Astrocyte (in vitro differentiated cells and primary cell): ENCODE results near the gene BTBD2. TPM values are rescaled to one million over a fixed set of nuclear protein-coding genes. Genes with fewer than 3 reads are reported as not detected.

Experiments
- DNase-seq: peaks from one replicate; pipeline ENCODE4 v3.0.0-alpha.2; 2010; ENCODE audit warnings: low read depth
- FAIRE-seq: peaks from 2 replicates; lab custom pipeline; 2011; peaks lifted over from hg19 to GRCh38; lab: Jason Lieb, UNC
- H2AFZ ChIP-seq: 2 replicates; pipeline ENCODE4 v1.6.0; 2012; ENCODE audit warnings: low read depth, low read length, inconsistent platforms
- H3K27ac ChIP-seq: 2 replicates; pipeline ENCODE4 v1.5.1; 2011; ENCODE audit warnings: low read depth, low read length, inconsistent platforms
- H3K27me3 ChIP-seq: 2 replicates; pipeline ENCODE4 v1.6.0; 2011; ENCODE audit warnings: low read length, inconsistent platforms; ENCODE audit not compliant: insufficient read depth
- H3K36me3 ChIP-seq: 2 replicates; pipeline ENCODE4 v1.5.1; 2011; ENCODE audit warnings: low read length, inconsistent platforms; ENCODE audit not compliant: insufficient read depth
- H3K4me1 ChIP-seq: 2 replicates; pipeline ENCODE4 v1.5.1; 2011; ENCODE audit warnings: low read length, inconsistent platforms; ENCODE audit not compliant: insufficient read depth
- H3K4me2 ChIP-seq: 2 replicates; pipeline ENCODE4 v1.6.0; 2012; ENCODE audit warnings: low read length, inconsistent platforms
- H3K4me3 ChIP-seq: 2 replicates; pipeline ENCODE4 v1.5.1; 2011; ENCODE audit warnings: low read depth, mild to moderate bottlenecking, low read length, inconsistent platforms; ENCODE audit not compliant: insufficient read depth
- H3K79me2 ChIP-seq: 2 replicates; pipeline ENCODE4 v1.6.0; 2012; ENCODE audit warnings: mild to moderate bottlenecking, low read length, inconsistent platforms; ENCODE audit not compliant: insufficient read depth
- H3K9ac ChIP-seq: 2 replicates; pipeline ENCODE4 v1.6.0; 2012; ENCODE audit warnings: mild to moderate bottlenecking, low read length, inconsistent platforms
- H3K9me3 ChIP-seq: 2 replicates; pipeline ENCODE4 v1.5.1; 2012; ENCODE audit warnings: low read depth, mild to moderate bottlenecking, low read length, inconsistent platforms; ENCODE audit not compliant: insufficient read depth
- H4K20me1 ChIP-seq: 2 replicates; pipeline ENCODE4 v1.6.0; 2012; ENCODE audit warnings: low read length, inconsistent platforms; ENCODE audit not compliant: insufficient read depth
- H3K27ac Mint-ChIP-seq: one replicate; pipeline ENCODE4 v1.8.0; 2021; ENCODE audit warnings: mild to moderate bottlenecking, mixed read lengths; ENCODE audit not compliant: unreplicated experiment
- H3K27me3 Mint-ChIP-seq: one replicate; pipeline ENCODE4 v1.8.0; 2021; ENCODE audit warnings: low read depth, mixed read lengths; ENCODE audit not compliant: unreplicated experiment
- H3K36me3 Mint-ChIP-seq: one replicate; pipeline ENCODE4 v1.8.0; 2021; ENCODE audit warnings: low read depth, mixed read lengths; ENCODE audit not compliant: unreplicated experiment
- H3K4me1 Mint-ChIP-seq: one replicate; pipeline ENCODE4 v1.8.0; 2021; ENCODE audit warnings: low read depth, mixed read lengths; ENCODE audit not compliant: unreplicated experiment
- H3K4me3 Mint-ChIP-seq: one replicate; pipeline ENCODE4 v1.8.0; 2021; ENCODE audit warnings: mild to moderate bottlenecking, moderate library complexity, mixed read lengths; ENCODE audit not compliant: unreplicated experiment
- H3K9me3 Mint-ChIP-seq: one replicate; pipeline ENCODE4 v1.8.0; 2021; ENCODE audit warnings: mild to moderate bottlenecking, mixed read lengths; ENCODE audit not compliant: unreplicated experiment
- EZH2 ChIP-seq: IDR thresholded peaks from 2 replicates; pipeline ENCODE4 v1.6.1; 2012; ENCODE audit warnings: mild to moderate bottlenecking, low read length, inconsistent platforms; ENCODE audit not compliant: insufficient read depth
- total RNA-seq: library from RNA; stranded (reverse); gene quantifications from 2 replicates; pipeline ENCODE4 v1.2.1, GENCODE V29; 2021
- TF ChIP-seq, protein P1 (sequence below): IDR thresholded peaks from 2 replicates; pipeline ENCODE4 v1.5.1; 2011; ENCODE audit warnings: low read depth, mild to moderate bottlenecking, inconsistent platforms, low read length, moderate library complexity; ENCODE audit not compliant: insufficient read depth

BTBD2 gene
- total RNA-seq, 1 donor from 2014 or later = 53.7 TPM

DNA sequence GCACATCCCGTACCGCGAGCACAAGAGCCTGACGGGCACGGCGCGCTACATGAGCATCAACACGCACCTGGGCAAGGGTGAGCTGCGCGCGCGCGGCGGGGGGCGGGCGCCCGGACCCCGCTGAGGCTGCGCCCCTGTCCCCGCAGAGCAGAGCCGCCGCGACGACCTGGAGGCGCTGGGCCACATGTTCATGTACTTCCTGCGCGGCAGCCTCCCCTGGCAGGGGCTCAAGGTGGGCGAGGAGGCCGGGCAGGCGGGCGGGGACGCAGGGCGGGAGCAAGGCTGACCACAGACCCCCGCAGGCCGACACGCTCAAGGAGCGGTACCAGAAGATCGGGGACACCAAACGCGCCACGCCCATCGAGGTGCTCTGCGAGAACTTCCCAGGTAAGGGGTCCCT is 36.5 kb downstream of the BTBD2 start:
- no peak overlapping the region for H3K9ac ChIP-seq
- no peaks in the 10 kb centered on the region for H3K9me3 ChIP-seq
- DNase-seq (no peak), FAIRE-seq (no peak)
- H3K27ac ChIP-seq = no peak overlapping the region
- H4K20me1 ChIP-seq = peaks cover 36% of the 10 kb centered on the region
- no peak overlapping the region for H2AFZ ChIP-seq
- no peaks in the 10 kb centered on the region for H3K27me3 ChIP-seq
- Mint-ChIP-seq H3K4me1 (no peaks in the 10 kb centered on the region), H3K27me3 (no peaks in the 10 kb centered on the region), H3K9me3 (no peaks in the 10 kb centered on the region), H3K36me3 (peaks cover 2% of the 10 kb centered on the region), H3K4me3 (no peak overlapping the region), H3K27ac (no peak overlapping the region)
- peaks cover 9% of the 10 kb centered on the region for H3K36me3 ChIP-seq
- H3K79me2 ChIP-seq = peaks cover 24% of the 10 kb centered on the region
- H3K4me2 ChIP-seq = no peak overlapping the region
- TF ChIP-seq, protein P1, sequence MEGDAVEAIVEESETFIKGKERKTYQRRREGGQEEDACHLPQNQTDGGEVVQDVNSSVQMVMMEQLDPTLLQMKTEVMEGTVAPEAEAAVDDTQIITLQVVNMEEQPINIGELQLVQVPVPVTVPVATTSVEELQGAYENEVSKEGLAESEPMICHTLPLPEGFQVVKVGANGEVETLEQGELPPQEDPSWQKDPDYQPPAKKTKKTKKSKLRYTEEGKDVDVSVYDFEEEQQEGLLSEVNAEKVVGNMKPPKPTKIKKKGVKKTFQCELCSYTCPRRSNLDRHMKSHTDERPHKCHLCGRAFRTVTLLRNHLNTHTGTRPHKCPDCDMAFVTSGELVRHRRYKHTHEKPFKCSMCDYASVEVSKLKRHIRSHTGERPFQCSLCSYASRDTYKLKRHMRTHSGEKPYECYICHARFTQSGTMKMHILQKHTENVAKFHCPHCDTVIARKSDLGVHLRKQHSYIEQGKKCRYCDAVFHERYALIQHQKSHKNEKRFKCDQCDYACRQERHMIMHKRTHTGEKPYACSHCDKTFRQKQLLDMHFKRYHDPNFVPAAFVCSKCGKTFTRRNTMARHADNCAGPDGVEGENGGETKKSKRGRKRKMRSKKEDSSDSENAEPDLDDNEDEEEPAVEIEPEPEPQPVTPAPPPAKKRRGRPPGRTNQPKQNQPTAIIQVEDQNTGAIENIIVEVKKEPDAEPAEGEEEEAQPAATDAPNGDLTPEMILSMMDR = no peak
- TF ChIP-seq EZH2 = no peak
- no peak overlapping the region for H3K4me3 ChIP-seq
- H3K4me1 ChIP-seq = no peaks in the 10 kb centered on the region

DNA sequence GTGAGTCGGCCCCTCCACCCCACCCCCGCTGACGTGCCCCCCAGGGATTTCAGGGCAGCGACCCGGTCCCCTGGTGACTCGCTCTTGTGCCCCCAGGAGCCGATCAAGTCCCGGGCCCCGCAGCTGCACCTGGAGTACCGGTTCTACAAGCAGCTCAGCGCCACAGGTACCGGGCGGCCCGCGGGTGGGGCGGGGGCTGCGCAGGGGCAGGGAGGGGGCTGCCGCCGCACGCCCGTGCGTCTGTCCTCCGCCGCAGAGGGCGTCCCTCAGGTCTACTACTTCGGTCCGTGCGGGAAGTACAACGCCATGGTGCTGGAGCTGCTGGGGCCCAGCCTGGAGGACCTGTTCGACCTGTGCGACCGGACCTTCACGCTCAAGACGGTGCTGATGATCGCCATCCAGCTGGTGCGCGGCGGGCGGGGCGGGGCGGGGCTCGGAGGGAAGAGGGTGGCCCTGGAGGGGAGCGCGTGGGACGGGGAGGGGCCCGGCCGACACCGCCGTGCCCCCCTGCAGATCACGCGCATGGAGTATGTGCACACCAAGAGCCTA is 37.1 kb downstream of the BTBD2 start:
- peaks cover 7% of the 10 kb centered on the region for H3K36me3 ChIP-seq
- Mint-ChIP-seq H3K4me1 (no peaks in the 10 kb centered on the region), H3K27me3 (no peaks in the 10 kb centered on the region), H3K27ac (no peak overlapping the region), H3K9me3 (no peaks in the 10 kb centered on the region), H3K4me3 (no peak overlapping the region), H3K36me3 (peaks cover 4% of the 10 kb centered on the region)
- H3K4me3 ChIP-seq = no peak overlapping the region
- no peaks in the 10 kb centered on the region for H3K4me1 ChIP-seq
- H3K9ac ChIP-seq = no peak overlapping the region
- no peak for FAIRE-seq
- H3K4me2 ChIP-seq = no peak overlapping the region
- no peak for DNase-seq
- no peak overlapping the region for H2AFZ ChIP-seq
- H4K20me1 ChIP-seq = peaks cover 39% of the 10 kb centered on the region
- TF ChIP-seq, protein P1 = no peak
- no peak for TF ChIP-seq EZH2
- H3K79me2 ChIP-seq = peaks cover 28% of the 10 kb centered on the region
- H3K27me3 ChIP-seq = no peaks in the 10 kb centered on the region
- H3K9me3 ChIP-seq = no peaks in the 10 kb centered on the region
- no peak overlapping the region for H3K27ac ChIP-seq

DNA sequence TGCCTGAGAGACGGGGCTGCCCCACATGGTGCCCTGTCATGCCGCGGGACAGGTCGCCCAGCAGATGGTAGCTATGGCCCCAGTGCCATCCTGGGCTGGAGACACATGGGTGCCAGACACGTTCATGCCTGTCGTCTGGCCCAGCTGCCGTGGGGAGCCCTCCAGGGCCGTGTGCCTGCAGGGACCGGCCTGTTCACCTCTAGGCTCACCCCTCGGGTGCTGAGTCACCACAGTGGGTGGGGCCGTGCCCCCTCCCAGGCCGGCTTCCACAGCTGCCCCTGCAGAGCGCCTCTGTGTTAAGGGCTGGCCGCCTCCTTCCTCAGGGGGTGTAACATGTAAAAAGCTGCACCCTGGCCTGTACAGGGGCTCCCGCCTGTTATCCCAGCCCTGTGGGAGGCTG is 38.4 kb downstream of the BTBD2 start:
- TF ChIP-seq EZH2 = no peak
- TF ChIP-seq, protein P1 = no peak
- Mint-ChIP-seq H3K36me3 (peaks cover 5% of the 10 kb centered on the region), H3K27me3 (no peaks in the 10 kb centered on the region), H3K4me1 (no peaks in the 10 kb centered on the region), H3K27ac (no peak overlapping the region), H3K9me3 (no peaks in the 10 kb centered on the region), H3K4me3 (no peak overlapping the region)
- no peaks in the 10 kb centered on the region for H3K9me3 ChIP-seq
- no peak overlapping the region for H2AFZ ChIP-seq
- H3K36me3 ChIP-seq = peaks cover 2% of the 10 kb centered on the region
- H3K27ac ChIP-seq = no peak overlapping the region
- DNase-seq = no peak
- H3K79me2 ChIP-seq = peaks cover 33% of the 10 kb centered on the region
- no peaks in the 10 kb centered on the region for H3K27me3 ChIP-seq
- H4K20me1 ChIP-seq = peaks cover 47% of the 10 kb centered on the region
- H3K4me2 ChIP-seq = no peak overlapping the region
- H3K4me1 ChIP-seq = no peaks in the 10 kb centered on the region
- H3K9ac ChIP-seq = no peak overlapping the region
- no peak overlapping the region for H3K4me3 ChIP-seq
- FAIRE-seq = no peak
